Muscle layer of duodenum (tissue), 2 donors: ENCODE data around the gene GASK1A.

Experiments used
- H3K27ac ChIP-seq: one replicate; pipeline ENCODE4 v1.7.0; 2013; ENCODE audit warnings: mild to moderate bottlenecking, low read length
- H3K27me3 ChIP-seq: one replicate; pipeline ENCODE4 v1.7.0; 2013; ENCODE audit warnings: low read depth, mild to moderate bottlenecking, control low read depth, low read length
- H3K36me3 ChIP-seq, 2 donors: one replicate each; pipeline ENCODE4 v1.7.0; 2013; ENCODE audit warnings: low read length in 2 of 2, control low read depth in 1 of 2, mild to moderate bottlenecking in 1 of 2; ENCODE audit not compliant: insufficient read depth in 2 of 2, control insufficient read depth in 1 of 2
- H3K4me1 ChIP-seq, 2 donors: one replicate each; pipeline ENCODE4 v1.7.0; 2013; ENCODE audit warnings: low read length in 2 of 2, mild to moderate bottlenecking in 2 of 2, control low read depth in 1 of 2, moderate library complexity in 1 of 2; ENCODE audit not compliant: insufficient read depth in 2 of 2, control insufficient read depth in 1 of 2
- H3K4me3 ChIP-seq, 2 donors: one replicate each; pipeline ENCODE4 v1.7.0; 2013; ENCODE audit warnings: low read length in 2 of 2, low read depth in 1 of 2, mild to moderate bottlenecking in 1 of 2
- H3K9me3 ChIP-seq, 2 donors: one replicate each; pipeline ENCODE4 v1.7.0; 2013; ENCODE audit warnings: low read length in 2 of 2, control low read depth in 1 of 2, mild to moderate bottlenecking in 1 of 2; ENCODE audit not compliant: control insufficient read depth in 1 of 2
- donor health status: healthy.

The GASK1A gene

DNA sequence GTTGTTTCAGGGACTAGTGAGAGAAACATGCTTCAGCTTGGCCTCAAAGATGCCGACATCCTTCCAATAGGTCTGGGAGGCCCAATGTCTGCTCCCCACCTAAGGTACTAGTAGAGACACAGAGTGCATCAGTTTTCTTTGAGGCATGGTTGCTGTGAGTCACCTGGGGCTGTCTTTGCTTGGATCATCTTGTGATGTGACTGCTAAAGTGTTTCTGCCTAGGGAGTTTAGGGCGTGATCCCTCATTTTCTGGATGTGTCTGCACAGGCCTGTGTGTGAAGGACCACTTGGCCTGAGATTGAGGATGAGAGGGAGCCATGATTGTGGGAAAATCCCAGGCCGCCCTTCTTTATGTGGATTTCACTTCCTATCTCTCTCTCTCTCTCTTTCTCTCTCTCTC, 4.8 kb downstream of the GASK1A start:
- Histone ChIP-seq H3K4me1 (no peaks in the 10 kb centered on the region), H3K27ac (no peak overlapping the region), H3K9me3 (no peaks in the 10 kb centered on the region), H3K36me3 (no peaks in the 10 kb centered on the region), H3K4me3 (no peak overlapping the region), H3K27me3 (no peaks in the 10 kb centered on the region)

DNA sequence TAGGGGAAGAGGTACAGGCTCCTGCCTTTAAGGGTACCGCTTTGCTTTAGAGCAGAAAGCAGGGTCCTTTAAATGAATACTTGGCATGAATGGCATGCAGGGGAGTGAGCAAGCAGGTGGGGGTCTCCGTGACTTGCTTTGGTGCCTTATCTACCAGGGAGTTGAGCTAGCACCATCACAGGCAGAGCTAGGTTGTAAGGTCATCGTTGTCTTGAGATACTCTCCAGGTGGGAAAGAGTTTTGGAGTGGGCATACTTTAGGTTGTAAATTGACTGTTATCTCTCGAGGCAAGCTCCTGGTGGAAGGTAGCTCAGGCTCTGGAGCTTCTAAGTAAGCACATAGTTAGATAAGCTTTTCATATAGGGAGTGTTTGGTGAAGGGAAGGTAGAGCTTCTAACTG, 5.6 kb downstream of the GASK1A start:
- Histone ChIP-seq H3K36me3 (no peaks in the 10 kb centered on the region), H3K27ac (no peak overlapping the region), H3K4me3 (no peak overlapping the region), H3K9me3 (no peaks in the 10 kb centered on the region), H3K4me1 (no peaks in the 10 kb centered on the region), H3K27me3 (no peaks in the 10 kb centered on the region)

DNA sequence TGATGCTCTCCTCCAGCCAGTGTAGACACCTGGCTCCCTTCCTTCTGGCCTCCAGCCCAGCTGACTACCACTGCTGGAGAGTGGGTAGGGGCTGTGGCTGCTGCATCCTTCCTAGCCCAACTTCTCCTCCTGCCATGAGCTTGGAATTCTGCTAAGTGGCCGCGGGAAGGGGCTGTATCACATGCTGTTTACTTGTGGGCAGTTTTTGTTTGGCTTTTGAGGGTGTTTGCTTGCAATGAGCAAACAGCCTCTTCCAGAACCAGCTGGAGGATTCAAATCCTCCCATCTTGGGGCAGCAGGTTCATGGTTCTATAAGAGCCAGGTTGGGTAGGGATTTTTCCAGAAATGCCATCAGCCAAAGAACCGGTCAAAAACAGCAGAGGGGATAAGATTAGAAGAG, 9.0 kb downstream of the GASK1A start:
- Histone ChIP-seq H3K27ac (no peak overlapping the region), H3K4me3 (no peak overlapping the region), H3K4me1 (no peaks in the 10 kb centered on the region), H3K36me3 (no peaks in the 10 kb centered on the region), H3K9me3 (no peaks in the 10 kb centered on the region), H3K27me3 (no peaks in the 10 kb centered on the region)

DNA sequence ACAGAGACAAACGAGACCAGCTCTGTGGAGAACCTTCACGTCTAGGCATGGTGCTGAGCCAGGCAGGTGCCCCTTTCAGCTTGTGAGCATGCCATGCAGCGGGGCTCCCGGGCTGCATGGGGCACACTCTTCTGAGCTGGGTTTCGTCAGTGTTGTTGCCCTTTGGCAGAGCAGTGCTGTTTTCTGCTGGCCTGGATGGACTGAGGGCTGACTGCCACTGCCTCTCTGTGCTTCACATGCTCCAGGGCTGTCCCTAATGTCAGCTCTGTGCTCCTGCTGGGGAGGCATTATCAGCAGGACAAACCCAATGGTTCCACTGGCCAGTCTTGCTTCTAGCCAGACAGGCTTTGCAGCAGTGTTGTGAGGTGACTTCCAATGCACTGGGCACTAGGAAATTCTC, 9.5 kb downstream of the GASK1A start:
- no peaks in the 10 kb centered on the region for H3K9me3 ChIP-seq
- no peaks in the 10 kb centered on the region for H3K27me3 ChIP-seq
- no peak overlapping the region for H3K27ac ChIP-seq
- H3K36me3 ChIP-seq, result no peaks in the 10 kb centered on the region
- no peak overlapping the region for H3K4me3 ChIP-seq
- no peaks in the 10 kb centered on the region for H3K4me1 ChIP-seq

DNA sequence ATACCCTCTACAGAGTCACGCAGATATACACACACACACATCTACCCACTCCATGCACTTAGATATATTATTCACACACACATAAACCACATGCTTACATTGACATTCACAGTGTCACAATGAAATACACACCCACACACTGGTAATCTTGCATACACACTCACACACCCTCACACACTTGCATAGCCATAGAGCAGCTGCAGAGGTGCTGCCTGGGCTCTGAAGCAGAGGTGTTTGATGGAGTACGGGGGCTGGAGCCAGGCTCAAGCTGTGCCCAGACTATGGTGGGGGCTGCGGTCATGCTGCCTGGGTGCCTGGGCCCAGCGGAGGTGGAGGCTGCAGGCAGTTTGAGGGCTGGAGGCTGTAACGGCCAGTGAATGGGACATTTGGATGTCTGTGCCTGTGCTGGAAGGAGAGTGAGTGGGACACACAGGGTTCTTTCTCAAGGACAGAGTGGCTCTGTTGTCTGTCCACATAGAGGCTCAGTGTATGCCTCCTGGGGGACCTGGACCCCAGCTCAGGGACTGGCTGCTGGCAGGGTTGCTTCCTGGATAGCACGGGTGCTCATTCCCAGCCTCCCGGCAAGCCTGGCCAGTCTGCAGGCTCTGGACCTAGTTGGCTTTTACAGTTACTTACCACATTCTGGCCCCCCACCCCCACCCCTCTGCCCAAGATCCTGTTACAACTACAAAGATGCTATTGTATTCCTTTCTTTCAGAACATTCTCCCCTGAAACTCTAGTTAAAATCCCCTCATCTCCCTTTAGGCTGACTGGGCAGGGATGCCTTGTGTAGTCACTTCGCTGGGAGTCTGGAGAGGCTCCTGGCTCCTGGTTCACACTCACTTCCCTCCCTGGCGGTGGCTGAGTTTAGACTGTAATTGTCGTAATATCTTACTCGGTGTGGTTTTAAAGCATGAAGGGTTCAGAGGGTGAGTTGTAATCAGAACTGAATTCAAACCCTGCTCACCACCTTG, 12.5 kb downstream of the GASK1A start:
- H3K4me3 ChIP-seq, result no peak overlapping the region
- no peaks in the 10 kb centered on the region for H3K9me3 ChIP-seq
- H3K4me1 ChIP-seq, result peaks cover 0 to 8% of the 10 kb centered on the region in 2 donors
- H3K27ac ChIP-seq, result no peak overlapping the region
- H3K36me3 ChIP-seq, result no peaks in the 10 kb centered on the region
- no peaks in the 10 kb centered on the region for H3K27me3 ChIP-seq

DNA sequence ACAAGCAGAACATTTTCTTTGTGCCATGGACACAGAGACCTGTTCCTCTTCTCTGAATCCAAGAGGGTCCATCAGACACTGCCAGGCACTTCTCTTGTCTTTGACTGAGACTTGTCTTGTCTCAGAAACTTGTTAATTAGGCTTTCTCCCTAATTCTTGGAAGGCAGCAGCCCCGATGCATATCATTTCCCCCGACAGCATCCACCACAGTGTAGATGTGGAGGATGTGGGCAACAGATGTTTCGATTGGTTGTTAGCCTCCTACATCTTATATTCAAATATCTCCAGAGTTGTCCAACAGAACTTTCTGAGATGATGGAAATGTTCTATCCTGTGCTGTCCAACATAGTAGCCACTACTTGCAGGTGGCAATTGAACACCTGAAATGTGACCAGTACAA, 15.5 kb downstream of the GASK1A start:
- Histone ChIP-seq H3K9me3 (no peaks in the 10 kb centered on the region), H3K4me3 (no peak overlapping the region), H3K27me3 (no peaks in the 10 kb centered on the region), H3K36me3 (no peaks in the 10 kb centered on the region), H3K27ac (no peak overlapping the region), H3K4me1 (peaks cover 2 to 21% of the 10 kb centered on the region in 2 donors)

DNA sequence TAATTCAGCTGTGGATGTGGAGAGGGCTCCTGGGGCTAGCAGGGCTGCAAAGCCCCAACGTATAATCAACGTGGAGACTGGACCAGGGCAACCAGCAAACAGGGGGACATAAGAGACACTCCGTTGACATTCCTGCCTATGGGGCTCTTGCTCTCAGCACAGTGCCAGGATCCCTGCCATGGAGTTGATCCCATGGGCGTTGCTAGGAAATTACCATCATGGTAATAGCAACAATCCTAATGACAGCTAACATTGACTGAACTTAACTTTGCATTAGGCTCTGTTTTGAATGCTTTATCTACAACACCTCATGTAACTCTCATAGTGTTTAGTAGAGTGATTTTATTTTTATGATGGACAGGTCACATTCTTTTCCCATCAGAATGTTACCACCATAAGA, 16.9 kb downstream of the GASK1A start:
- no peak overlapping the region for H3K4me3 ChIP-seq
- no peaks in the 10 kb centered on the region for H3K36me3 ChIP-seq
- no peaks in the 10 kb centered on the region for H3K27me3 ChIP-seq
- peaks cover 14 to 26% of the 10 kb centered on the region in 2 donors for H3K4me1 ChIP-seq
- H3K27ac ChIP-seq, result peak overlapping the region; percentile 3
- H3K9me3 ChIP-seq, result no peaks in the 10 kb centered on the region

DNA sequence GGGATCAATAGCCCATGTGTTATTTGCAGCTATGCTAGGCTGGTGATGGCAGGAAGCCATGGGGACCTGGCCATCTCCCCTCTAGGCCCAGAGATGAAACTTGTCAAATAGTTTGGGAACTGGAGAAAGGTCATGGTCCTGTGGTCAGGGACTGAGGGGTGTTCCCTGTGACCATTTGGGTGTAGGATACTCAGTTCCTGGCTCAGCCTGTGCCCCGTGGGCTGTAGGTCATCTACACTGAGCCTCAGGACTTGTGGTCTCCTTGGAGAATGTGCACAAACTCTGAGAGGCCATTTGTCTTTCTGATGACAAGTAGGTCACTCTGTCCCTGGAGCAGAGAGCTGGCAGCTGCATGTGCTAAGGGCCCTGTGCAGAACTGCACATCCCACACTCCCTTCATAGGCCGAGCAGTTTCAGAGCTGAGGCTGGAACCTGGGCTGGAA, 17.5 kb downstream of the GASK1A start:
- Histone ChIP-seq H3K4me3 (no peak overlapping the region), H3K9me3 (no peaks in the 10 kb centered on the region), H3K36me3 (no peaks in the 10 kb centered on the region), H3K4me1 (peaks cover 14 to 32% of the 10 kb centered on the region in 2 donors), H3K27me3 (no peaks in the 10 kb centered on the region), H3K27ac (no peak overlapping the region)

DNA sequence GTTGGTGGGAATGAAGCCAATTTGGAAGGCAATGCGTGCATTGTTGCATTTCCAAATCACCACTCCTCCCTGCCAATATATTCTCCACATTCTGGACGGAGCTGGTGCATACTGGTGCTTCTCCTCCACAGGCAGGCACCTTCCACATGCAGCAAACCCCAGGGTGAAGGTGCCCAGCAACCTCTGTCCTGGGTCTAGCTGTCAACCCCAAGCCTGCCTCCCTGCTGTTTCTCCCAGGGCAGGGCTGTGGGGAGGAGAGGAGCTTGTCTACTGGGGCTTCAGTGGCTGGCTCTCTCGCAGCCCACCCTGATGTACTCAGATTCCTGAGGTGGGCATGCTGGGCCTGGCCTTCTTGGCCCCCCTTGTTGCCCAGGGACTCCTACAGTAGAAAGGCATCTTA, 20.1 kb downstream of the GASK1A start:
- H3K27ac ChIP-seq, result peak overlapping the region; percentile 35
- H3K27me3 ChIP-seq, result no peaks in the 10 kb centered on the region
- H3K4me1 ChIP-seq, result peaks cover 14 to 40% of the 10 kb centered on the region in 2 donors
- no peaks in the 10 kb centered on the region for H3K9me3 ChIP-seq
- H3K36me3 ChIP-seq, result no peaks in the 10 kb centered on the region
- no peak overlapping the region for H3K4me3 ChIP-seq

DNA sequence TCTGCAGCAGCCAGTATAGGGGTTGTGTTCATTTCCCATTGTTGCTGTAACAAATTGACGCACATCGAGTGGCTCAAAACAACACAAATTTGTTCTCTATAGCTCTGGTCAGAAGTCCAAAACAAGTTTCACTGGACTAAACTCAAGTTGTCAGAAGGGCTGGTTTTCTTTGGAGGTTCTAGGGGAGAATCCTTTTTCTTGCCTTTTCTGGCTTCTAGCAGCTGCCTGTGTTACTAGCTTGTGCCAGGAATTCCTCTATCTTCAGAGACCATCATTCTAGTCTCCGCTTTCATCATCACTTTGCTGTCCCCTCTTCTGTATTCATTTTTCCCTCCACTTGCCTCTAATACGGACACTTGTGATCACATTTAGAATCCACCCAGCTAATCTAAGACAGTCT, 20.5 kb downstream of the GASK1A start:
- Histone ChIP-seq H3K4me3 (no peak overlapping the region), H3K27me3 (no peaks in the 10 kb centered on the region), H3K4me1 (peaks cover 14 to 40% of the 10 kb centered on the region in 2 donors), H3K9me3 (no peaks in the 10 kb centered on the region), H3K36me3 (no peaks in the 10 kb centered on the region), H3K27ac (peak overlapping the region; percentile 35)

DNA sequence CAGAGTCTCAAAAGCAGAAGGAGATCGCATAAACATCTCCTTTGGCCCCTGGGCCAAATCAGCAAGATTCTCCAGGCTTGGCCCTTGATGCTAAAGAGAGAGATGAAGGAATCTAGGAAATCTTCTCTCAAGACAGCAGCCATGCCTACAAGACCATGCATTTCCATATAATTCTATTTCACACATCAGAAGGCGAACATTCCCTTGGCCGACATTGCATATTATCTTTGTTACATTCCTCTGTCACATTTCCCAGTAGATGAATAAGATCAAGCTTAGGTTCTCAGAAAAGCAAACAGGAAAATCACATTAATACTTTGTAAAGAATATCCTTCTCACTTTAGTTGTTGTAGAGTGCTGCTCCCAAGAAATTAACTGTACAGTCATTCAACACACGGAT, 21.3 kb downstream of the GASK1A start:
- peaks cover 14 to 40% of the 10 kb centered on the region in 2 donors for H3K4me1 ChIP-seq

More for the DNA sequence above, 21.3 kb downstream of the GASK1A start:
- Histone ChIP-seq H3K9me3 (no peaks in the 10 kb centered on the region), H3K27ac (peak overlapping the region; percentile 35), H3K4me3 (no peak overlapping the region), H3K27me3 (no peaks in the 10 kb centered on the region), H3K36me3 (no peaks in the 10 kb centered on the region)
